DMS53 treated with DMSO at 0.1 percent for 48 hours (cell line): Measurements from ENCODE around the gene WDR18.

ENCODE experiments used
- DNase-seq: peaks from one replicate; lab custom pipeline; 2025; ENCODE audit not compliant: unreplicated experiment; lab: John Stamatoyannopoulos, UW

WDR18 gene

DNA sequence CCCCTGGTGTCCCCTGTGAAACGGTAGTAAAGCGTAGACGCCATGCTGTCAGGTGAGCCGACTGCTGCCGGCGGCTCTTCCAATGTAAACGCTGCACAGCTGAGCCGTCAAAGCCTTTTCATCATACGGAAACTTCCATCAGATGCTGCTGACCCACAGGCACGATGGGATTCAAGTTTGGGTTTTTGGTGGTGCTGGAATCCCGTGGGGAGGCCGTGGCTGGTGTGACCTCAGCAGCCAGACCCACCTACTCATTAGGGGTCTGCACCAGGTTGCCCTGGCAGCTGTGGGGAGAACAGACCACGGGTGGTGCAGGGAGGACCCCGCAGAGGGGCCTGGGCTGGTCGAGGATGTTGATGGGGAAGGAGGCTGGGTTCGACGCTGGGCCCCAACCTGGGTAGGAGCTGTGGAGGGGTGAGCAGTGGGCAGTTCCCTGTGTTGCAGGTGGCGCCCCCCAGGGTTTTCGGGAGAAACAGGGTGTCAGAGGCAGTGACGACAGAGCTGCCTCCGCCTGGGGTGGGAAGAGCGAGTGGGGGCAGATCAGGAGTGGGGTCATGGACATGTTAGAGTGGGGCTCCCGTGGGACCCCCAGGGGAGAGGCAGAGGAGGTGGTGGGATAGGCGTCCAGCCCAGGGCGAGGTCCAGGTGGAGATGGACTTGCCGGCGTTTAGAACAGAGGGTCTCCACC, 22.7 kb downstream of the WDR18 start:
- DNase-seq, result no peak

DNA sequence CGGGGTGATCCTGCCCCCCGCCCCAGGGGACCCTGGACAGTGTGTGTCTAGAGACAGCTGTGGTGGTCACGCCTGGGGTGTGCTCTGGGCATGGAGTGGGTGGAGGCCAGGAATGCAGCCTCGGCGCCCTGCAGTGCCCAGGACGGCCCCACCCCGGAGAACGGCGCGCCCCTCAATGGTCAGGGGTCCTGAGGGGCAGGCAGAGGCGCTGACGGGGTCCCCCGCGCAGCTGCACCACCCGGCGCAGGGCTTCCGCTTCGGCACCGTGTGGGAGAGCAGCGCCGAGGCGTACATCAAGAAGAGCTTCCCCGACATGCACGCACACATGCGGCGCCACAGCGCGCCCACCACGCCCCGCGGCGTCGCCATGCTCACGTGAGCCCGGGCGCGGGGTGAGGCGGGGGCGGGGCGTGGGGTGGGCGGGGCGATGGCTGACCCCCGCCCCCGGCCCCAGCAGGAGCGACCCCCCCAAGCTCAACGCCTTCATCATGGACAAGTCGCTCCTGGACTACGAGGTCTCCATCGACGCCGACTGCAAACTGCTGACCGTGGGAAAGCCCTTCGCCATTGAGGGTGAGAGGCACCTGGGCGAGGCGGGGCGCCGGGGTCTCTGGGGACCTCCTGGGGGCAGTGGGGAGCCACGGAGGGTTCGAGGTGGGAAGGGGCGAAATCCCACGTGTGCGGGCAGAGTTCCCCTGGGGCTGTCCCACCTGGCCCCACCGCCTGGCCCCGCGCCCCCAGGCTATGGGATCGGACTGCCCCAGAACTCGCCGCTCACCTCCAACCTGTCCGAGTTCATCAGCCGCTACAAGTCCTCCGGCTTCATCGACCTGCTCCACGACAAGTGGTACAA, 23.5 kb downstream of the WDR18 start:
- DNase-seq, result no peak

DNA sequence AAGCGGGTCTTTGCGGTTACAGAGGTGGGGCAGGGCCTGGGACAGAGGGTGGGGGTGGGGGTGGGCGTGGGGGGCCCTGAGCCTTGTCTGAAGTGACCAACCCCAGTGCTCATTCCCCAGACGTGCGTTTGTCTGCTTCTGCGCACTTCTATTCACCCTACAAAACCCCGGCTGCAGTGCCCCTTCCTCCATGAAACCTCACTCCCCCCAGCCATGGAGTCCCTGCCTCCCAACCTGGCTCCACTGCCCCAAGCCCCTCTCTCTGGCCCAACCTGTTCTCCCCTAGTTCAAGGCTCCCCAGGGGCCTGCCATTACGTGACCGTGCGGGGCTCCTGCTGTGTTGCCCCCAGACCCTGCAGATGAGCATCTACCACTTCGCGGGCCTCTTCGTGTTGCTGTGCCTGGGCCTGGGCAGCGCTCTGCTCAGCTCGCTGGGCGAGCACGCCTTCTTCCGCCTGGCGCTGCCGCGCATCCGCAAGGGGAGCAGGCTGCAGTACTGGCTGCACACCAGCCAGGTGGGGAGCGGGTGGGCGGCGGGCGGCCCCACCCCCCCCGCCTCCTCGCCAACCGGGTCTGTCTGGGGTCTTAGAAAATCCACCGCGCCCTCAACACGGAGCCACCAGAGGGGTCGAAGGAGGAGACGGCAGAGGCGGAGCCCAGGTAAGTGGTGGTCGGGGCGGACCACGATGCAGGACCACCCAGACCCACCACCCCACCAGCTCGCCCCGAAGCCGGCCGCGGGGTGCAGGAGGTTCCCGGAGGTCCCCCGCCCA, 24.3 kb downstream of the WDR18 start:
- DNase-seq, result no peak

DNA sequence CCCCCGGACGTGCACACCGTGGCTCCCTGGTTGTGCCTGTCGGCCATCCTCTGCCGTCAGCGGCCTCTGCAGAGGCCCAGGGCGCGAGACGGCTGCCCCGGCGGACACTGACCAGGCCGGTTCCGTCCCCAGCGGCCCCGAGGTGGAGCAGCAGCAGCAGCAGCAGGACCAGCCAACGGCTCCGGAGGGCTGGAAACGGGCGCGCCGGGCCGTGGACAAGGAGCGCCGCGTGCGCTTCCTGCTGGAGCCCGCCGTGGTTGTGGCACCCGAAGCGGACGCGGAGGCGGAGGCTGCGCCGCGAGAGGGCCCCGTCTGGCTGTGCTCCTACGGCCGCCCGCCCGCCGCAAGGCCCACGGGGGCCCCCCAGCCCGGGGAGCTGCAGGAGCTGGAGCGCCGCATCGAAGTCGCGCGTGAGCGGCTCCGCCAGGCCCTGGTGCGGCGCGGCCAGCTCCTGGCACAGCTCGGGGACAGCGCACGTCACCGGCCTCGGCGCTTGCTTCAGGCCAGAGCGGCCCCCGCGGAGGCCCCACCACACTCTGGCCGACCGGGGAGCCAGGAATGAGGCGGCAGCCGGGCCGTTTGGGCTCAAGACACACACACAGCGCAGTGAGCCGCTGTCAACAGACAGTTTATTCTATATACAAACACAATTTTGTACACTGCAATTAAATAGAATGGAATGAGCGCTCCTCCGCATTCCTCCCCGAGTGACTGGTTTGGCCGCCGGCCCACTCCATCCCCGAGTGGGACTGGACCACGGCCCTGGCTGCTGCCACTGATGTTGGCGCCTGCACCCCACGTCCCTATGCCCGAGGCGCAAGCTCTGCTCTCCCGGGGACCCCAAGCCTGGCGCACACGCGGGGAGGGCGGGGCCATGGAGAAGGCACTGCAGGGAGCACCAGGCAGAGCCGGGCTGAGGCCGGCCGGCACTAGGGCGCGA, 25.2 kb downstream of the WDR18 start:
- DNase-seq, result no peak

DNA sequence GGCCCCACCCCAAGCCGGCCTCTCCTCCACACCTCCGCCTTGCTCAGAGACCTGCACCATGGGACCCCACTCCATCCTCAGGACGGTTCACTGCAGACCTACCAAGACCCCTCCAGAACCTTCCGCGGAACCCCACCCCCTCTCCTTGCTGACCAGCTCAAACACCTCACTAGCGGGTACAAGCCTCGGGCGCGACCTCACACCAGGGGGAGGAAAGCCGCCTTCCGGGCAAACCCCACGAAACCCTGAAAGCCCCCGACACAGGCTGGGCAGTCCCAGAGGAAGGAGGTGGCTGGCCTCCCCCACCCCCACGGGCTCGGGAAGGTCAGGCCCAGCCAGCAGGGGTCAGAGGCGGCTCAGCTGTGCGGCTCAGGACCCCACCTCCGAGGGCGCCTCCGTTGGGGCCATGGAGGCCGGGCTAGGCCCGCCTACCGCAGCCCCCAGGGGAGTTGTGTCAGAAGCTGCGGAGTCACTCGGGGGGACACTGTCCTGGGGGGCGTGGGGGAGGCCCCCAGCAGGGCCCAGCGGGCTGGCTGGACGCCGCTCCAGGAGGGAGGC, 25.9 kb downstream of the WDR18 start:
- DNase-seq, result no peak

DNA sequence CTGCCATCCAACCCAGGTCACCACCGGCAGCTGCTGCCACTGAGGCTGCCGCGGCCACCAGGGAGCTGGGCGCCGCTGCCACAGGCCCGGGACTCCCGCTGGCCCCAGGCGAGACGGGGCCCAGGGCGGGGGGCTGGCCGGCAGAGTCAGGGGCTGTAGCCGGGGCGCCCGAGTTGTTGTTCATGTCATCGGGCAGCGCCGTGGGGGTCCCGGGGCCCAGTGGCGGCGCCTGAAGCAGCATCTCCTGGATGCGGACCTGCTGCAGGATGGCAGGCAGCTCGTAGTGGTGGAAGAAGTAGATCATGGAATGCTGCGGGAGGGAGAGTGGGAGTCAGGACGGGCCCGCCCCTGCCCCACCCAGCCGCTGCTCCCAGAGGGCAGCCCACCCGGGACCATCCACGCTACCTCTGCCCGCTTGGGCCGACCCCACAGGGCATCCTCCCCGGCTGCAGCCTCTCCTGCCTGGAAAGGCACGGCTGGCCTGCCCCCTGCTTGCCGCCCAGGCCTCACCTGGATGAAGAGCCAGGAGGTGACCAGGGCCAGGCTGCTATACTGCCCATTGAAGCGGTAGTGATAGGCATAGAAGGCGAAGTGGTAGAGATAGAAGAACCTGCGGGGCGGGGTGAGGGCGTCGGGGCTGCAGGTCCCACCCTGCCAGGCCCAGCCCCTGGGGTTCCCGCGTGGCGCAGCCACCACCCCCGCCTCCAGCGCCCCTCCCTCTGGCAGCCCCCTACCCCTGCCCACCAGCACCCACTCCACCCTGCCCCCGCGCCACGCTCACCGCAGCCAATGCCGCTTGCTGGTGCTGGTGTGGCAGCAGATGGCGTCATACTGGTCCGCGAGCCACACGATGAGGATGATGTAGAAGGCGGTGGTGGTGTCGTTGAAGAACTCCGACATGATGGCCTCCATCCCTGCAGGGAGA, 26.7 kb downstream of the WDR18 start:
- no peak for DNase-seq

DNA sequence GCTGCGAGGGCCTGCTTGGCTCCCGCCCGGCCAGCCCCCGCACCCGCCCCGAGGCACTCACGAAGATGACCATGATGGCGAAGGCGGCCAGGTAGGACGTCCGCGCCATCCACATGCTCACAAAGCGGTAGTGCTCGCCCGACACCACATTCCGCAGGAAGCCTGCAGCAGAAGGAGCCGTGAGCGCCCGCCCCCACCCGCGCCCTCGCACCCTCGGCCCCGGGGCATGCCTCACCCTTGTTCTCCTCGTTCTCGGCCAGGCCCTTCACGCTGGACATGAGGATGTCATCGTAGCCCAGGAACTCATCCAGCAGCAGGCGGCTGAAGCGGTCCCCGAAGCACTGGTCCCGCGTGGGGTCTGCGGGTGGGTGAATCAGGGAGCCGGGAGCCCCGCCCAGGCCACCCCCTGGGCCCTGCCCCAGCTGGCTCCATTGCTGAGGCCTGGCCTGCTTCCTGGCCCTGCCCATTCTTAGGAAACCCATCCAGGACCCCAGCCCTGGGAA, 27.7 kb downstream of the WDR18 start:
- no peak for DNase-seq

DNA sequence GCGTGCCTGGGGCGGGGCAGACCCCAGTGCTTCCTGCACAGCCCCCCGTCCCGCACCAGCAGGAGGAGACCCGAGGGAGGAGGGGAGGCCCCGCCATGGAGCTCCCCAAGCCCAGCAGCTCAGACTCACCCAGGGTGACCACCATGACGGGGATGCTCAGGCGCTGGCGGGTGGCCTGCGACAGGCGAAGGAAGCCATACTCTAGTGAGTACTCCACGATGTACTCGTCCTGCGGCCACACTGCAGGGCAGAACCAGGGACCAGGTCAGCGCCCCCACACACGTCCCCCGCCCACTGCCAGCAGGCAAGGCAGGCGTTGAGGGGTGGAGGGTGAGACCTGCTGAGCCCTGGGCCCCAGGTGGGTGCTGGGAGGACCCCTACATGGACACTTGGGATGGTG, 28.2 kb downstream of the WDR18 start:
- DNase-seq, result no peak

DNA sequence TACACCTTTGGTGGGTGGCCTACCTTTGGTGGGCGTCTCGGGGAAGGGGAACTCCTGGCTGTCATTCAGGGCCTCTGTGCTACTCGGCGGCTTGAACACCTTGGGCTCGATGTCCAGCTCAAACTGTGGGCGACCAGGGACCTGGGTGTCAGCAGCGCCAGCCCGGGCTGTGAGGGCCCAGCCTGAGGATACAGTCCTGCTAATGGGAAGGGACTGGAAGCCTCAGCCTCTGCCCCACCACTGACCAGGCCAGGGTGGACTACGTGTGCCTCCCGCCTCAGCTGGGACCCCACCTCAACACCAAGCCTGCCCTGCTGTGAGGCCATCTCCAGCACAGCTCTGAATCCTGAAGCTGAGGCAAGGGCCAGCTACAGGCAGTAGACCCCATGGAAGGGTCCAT, 29.1 kb downstream of the WDR18 start:
- DNase-seq, result no peak

DNA sequence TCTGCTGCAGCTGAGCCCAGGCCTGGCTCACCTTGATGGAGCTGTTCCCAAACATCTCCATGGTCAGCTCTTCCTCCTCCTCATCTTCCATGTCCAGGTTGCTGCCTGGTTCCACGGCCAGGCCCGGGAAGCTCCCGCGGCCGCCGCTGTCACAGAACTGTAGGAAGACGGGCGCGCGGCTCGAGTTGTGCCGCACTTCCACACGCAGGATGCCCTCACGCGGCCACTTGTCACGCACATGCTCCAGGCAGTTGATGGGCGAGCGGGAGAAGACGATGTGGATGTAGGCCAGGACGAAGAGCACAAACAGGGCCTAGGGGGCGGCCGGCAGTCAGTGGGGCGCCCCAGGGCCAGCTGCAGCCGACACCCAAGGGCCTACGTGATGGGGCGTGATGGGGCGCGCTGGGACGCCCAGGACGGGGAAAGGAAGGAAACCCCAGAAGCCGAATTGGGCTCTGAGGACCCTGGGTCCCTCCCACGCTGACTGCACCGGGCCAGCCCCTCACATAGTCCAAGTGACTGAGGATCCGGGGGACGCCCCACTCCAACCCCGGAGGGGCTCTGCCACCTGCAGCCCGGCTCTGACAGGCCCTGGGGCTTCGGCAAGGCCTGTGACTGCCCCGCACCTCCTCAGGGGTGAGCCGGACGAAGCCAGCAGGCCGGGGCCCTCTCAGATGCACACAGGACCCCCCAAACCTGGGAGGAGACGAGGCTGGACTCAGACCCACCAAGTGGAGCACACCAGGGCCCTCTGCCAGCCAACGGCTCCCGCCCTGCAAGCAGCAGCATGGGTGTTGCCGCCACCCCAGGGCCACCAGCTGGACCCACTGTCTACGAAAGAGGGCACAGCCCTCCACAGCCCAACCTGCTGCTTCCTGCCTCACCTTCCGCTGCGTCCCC, 30.3 kb downstream of the WDR18 start:
- no peak for DNase-seq

DNA sequence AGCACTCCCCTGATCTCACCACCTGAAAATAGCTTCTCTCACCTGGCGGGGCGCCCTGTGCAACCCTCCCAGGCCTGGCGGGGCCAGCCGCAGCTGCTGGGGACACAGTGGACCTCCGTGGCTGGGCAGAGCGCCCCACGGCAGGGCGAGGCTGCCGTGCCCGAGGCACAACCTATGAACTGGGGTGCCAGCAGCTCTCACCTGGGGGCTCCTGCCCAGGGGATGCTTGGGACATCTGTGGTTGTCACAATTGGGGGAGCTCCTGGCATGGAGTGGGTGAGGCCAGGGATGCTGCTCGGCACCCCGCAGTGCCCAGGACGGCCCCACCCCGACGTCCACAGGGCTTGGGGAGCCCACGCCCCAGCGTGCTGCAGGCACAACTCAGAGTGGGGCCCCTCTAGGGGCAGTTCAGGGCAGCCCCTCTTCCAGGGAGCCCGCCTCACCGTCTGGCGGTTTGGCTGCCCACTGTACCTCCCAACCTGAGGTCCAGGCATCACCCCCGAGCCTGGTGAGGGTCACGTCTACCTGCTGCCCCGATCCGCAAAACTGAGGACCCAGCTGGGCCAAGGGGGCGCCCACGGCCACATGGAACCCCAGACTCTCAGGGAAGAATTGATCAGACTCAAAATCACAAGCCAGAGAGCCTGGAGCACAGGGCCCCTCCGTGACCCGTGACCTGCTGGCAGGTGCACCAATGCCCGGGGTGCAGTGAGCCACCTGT, 31.1 kb downstream of the WDR18 start:
- DNase-seq, result no peak

DNA sequence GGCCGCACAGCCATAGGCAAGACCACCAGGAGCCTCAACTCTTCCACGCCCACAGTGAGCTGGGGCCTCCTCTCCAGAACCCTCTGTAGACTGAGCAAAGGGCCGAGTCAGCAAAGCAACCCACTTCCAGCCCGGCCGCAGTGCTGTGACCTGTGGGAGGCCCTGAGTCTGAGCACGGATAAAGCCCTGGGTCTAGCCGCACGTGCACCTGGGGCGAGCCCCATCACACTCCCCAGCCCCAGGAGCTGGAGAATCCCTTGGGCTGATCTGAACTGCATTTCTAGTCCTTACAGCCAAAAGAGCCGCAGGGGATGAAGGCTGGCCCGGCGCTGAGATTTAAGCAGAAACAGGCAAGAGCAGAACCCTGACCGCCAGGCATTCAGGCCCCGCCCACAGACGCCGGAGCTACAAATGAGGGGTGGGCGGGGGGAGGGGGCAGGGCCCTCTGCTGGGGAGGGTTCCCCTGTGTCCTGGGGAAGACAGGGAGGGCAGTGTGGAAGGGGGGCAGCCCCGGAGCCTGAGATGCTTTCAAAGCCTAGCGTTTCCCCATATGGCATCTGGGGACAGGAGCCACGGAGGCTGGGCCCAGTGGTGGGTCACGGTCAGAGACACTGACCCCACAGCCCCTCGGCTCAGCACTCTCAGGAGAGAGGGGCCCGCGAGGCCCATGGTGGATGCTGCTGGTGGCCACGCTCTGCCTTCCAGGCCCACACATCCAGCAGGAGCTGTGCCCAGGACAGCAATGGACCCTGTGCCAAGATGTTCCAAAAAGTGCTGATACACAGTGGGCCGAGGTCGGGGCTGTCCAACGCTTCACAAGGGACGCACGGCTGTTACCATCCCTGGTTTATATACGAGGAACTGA, 31.9 kb downstream of the WDR18 start:
- no peak for DNase-seq

DNA sequence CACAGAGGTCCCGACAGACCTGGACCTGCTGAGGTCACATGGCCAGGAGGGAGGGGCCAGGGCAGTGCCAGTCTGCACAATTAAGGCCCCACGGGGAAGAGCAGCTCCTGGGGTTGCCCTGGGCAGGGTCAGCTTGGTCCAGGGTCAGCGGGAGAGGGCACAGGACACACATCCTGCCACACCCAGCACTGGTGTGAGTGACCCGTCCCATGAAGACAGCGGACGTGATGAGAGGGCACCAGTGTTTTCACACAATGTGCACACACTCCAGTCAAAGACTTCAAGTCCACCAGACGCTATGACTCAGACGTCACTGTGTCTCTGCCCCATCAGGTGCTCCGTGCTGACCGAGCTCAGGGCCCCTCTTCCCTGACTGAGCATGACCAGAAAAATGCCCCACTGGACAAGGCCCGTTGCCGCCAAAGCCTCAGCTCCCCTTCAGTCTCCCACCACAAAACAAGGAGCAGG, 32.5 kb downstream of the WDR18 start:
- no peak for DNase-seq

DNA sequence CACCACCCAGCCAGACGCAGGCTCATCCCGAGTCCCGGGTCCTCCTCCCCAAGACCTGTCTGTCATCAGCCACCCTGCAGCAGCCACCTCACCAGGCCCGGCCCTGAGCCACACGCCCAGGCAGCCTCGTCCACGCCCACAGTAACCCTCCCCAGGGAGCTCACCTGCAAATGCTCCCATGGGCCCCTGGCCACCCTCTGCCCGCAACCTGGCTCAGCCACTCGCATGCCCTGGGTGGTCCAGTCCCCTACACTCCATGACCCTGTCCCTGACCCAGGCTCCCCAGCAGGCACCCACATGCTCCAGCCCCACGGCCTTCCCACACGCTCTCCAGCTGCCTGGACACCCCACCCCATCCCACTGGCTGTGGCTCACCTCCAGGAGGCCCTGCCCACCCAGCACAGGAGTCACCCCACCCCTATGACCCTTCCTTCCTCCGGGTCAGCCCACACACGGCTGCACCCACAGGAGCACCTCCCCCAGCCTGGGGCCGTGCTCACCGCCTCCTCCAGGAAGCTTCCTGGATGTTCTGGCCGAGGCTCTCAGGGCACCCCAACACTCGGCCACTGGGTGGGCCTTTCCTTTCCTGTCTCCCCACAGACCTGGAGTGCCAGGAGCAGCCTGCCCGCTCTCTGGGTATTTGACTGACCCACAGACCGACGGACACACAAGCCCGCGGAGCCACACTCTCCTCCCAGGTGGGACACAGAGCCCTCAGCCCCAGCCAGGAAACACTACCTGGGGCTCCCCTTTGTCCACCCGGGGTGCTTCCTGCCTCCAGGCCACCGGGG, 33.2 kb downstream of the WDR18 start:
- DNase-seq, result no peak

DNA sequence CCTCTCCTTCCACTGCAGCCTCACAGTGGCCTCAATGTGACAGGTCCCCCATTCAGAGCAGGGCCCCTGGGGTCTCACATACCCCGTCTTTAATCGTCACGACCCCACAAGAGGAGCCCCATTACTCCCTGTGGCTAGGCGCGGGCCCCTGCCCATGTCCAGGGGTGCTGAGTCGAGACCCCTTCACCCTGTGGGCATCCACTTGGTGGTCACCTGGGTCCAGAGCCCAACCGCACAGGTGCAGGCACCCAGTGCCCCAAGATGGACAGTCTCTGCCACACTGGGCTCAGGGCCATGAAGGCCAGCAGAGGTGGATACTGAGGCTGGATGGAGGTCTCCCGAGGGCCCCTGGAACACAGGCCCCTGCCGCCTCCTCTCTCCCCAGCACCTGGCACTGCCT, 33.8 kb downstream of the WDR18 start:
- no peak for DNase-seq

DNA sequence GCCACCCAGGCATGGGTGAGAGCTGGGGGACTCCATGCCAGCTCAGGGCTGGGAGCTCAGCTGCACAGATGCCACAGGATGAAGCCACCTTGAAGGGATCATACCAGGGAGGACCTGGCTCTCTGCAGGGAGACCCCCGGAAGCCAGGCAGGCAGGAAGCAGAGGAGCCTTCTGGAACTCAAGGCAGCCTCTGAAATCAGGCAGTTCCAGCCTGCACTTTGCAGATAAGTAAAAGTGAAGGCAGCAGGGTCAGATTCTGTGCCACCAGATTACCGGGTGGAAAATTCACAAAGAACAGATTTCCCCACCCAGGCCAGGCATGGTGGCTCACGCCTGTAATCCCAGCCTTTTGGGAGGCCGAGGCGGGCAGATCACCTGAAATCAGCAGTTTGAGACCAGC, 34.2 kb downstream of the WDR18 start:
- no peak for DNase-seq
